SK-N-SH (cell line): Measurements from ENCODE around the gene TFIP11. TPM values are rescaled to one million over a fixed set of nuclear protein-coding genes. Genes with fewer than 3 reads are reported as not detected.

ENCODE experiments used
- CTCF ChIA-PET: fragments of 300-600, 350-600 bp; formaldehyde crosslinking; extraction: SDS; loops from one replicate; lab custom pipeline; 2021; lab: Yijun Ruan, JAX
- POLR2A ChIA-PET: fragments of 350-600 bp; sonication (Branson Sonifier 250); formaldehyde crosslinking; extraction: SDS; loops from one replicate; lab custom pipeline; 2020; ENCODE audit warnings: antibody characterized with exemption, inconsistent platforms; lab: Yijun Ruan, JAX
- DNase-seq: peaks from one replicate; pipeline ENCODE4 v3.0.0; 2012
- H2AFZ ChIP-seq: fragments of 200-600 bp; sonication (generic); 2 replicates; pipeline ENCODE4 v1.8.1; 2016; ENCODE audit warnings: antibody characterized with exemption, mild to moderate bottlenecking, low read depth
- H3F3A ChIP-seq: fragments of 200-600 bp; sonication (generic); replicated peaks from 2 replicates; pipeline ENCODE3; 2016; ENCODE audit warnings: antibody characterized with exemption, mild to moderate bottlenecking; ENCODE audit not compliant: insufficient read depth
- H3K27ac ChIP-seq, 2 experiments: fragments of 200-500 bp in 1 of 2; fragments of 200-600 bp in 1 of 2; sonication (Bioruptor generic) in 1 of 2; sonication (generic), shearing (Covaris generic) in 1 of 2; 2 replicates each; pipeline versions ENCODE4 v1.5.1 to v1.6.1; 2014 to 2016; ENCODE audit warnings: low read depth in 2 of 2, inconsistent platforms in 1 of 2, low read length in 1 of 2, mild to moderate bottlenecking in 1 of 2, mixed read lengths in 1 of 2
- H3K27me3 ChIP-seq: fragments of 200-600 bp; sonication (generic), shearing (Covaris generic); 2 replicates; pipeline ENCODE4 v1.6.1; 2016; ENCODE audit warnings: mixed run types; ENCODE audit not compliant: insufficient read depth
- H3K36me3 ChIP-seq, 2 experiments: fragments of 200-500 bp in 1 of 2; fragments of 200-600 bp in 1 of 2; sonication (Bioruptor generic) in 1 of 2; sonication (generic) in 1 of 2; replicated peaks in 1 of 2; 2 replicates each; pipeline versions ENCODE3 to v1.5.1; 2014 to 2016; ENCODE audit warnings: low read length in 1 of 2, mild to moderate bottlenecking in 1 of 2; ENCODE audit not compliant: insufficient read depth in 2 of 2, control insufficient read depth in 1 of 2
- H3K4me1 ChIP-seq, 2 experiments: fragments of 200-500 bp in 1 of 2; fragments of 200-600 bp in 1 of 2; sonication (Bioruptor generic) in 1 of 2; sonication (generic), shearing (Covaris generic) in 1 of 2; 2 replicates each; pipeline versions ENCODE4 v1.5.1 to v1.6.1; 2014 to 2016; ENCODE audit warnings: low read depth in 1 of 2, low read length in 1 of 2, mixed run types in 1 of 2; ENCODE audit not compliant: insufficient read depth in 2 of 2, control insufficient read depth in 1 of 2
- H3K4me2 ChIP-seq: fragments of 200-600 bp; sonication (generic), shearing (Covaris generic); 2 replicates; pipeline ENCODE4 v1.6.1; 2017; ENCODE audit warnings: mixed run types
- H3K4me3 ChIP-seq, 2 experiments: fragments of 200-500 bp in 1 of 2; fragments of 200-600 bp in 1 of 2; sonication (Bioruptor generic) in 1 of 2; sonication (generic), shearing (Covaris generic) in 1 of 2; 2 replicates each; pipeline versions ENCODE4 v1.5.1 to v1.8.1; 2014 to 2016; ENCODE audit warnings: low read depth in 2 of 2, inconsistent platforms in 1 of 2, low read length in 1 of 2, mild to moderate bottlenecking in 1 of 2, mixed read lengths in 1 of 2, moderate library complexity in 1 of 2
- H3K79me2 ChIP-seq: fragments of 200-600 bp; sonication (generic); 2 replicates; pipeline ENCODE4 v1.8.1; 2017; ENCODE audit warnings: mild to moderate bottlenecking; ENCODE audit not compliant: insufficient read depth
- H3K9ac ChIP-seq: fragments of 200-600 bp; sonication (generic); 2 replicates; pipeline ENCODE4 v1.6.1; 2017; ENCODE audit warnings: mixed run types
- H3K9me2 ChIP-seq: fragments of 200-600 bp; sonication (generic); 2 replicates; pipeline ENCODE4 v1.6.1; 2017; ENCODE audit warnings: mixed run types
- H3K9me3 ChIP-seq: fragments of 200-600 bp; sonication (generic); 2 replicates; pipeline ENCODE4 v1.6.1; 2017; ENCODE audit warnings: mixed run types, mild to moderate bottlenecking, moderate library complexity
- H4K20me1 ChIP-seq: fragments of 200-600 bp; sonication (generic); 2 replicates; pipeline ENCODE4 v1.6.1; 2017; ENCODE audit warnings: mild to moderate bottlenecking, mixed run types; ENCODE audit not compliant: insufficient read depth
- CTCF ChIP-seq: fragments of 200-600 bp; sonication (generic); IDR thresholded peaks from 2 replicates; pipeline ENCODE4 v1.6.1; 2017; ENCODE audit warnings: antibody characterized with exemption, mild to moderate bottlenecking, moderate library complexity
- EZH2phosphoT487 ChIP-seq: fragments of 200-600 bp; sonication (generic); IDR thresholded peaks from 2 replicates; pipeline ENCODE4 v1.6.1; 2017; ENCODE audit warnings: low read depth, mixed run types, mild to moderate bottlenecking, antibody characterized with exemption, moderate library complexity, borderline replicate concordance
- IRF3 ChIP-seq: fragments of 150-350 bp; IDR thresholded peaks from 2 replicates; pipeline ENCODE4 v1.6.1; 2016; ENCODE audit warnings: mild to moderate bottlenecking, low read depth, low read length
- MEF2A ChIP-seq: IDR thresholded peaks from 2 replicates; pipeline ENCODE4 v1.4.0; 2012; ENCODE audit warnings: low read depth, borderline replicate concordance
- RAD21 ChIP-seq: IDR thresholded peaks from 2 replicates; pipeline ENCODE4 v1.6.1; 2012; ENCODE audit warnings: mild to moderate bottlenecking, low read length
- SMC3 ChIP-seq: IDR thresholded peaks from 2 replicates; pipeline ENCODE4 v1.6.1; 2012; ENCODE audit warnings: low read depth, low read length, improper control_type of control experiment
- TCF12 ChIP-seq: IDR thresholded peaks from 2 replicates; pipeline ENCODE4 v1.4.0; 2012
- USF2 ChIP-seq: fragments of 150-350 bp; IDR thresholded peaks from 2 replicates; pipeline ENCODE4 v1.6.1; 2017; ENCODE audit warnings: antibody characterized with exemption, low read length, low read depth, borderline replicate concordance
- YY1 ChIP-seq: IDR thresholded peaks from 2 replicates; pipeline ENCODE4 v1.4.0; 2012; ENCODE audit warnings: low read depth, mild to moderate bottlenecking
- WGBS: methylation state at CpG from one replicate; pipeline ENCODE4 v1.1.6; 2017; ENCODE audit warnings: low lambda C conversion rate; 5-methylcytosine and 5-hydroxymethylcytosine counted together
- polyA plus RNA-seq, 3 experiments: library from polyadenylated mRNA; depleted of rRNA; stranded (reverse); fragments of >200 nt; gene quantifications; 2 replicates each; pipeline ENCODE4 v1.2.3, GENCODE V29; 2012

TFIP11 gene
- polyA plus RNA-seq, 1 of the 3 experiments (the other 2 are of a cell fraction) = 32.8 TPM

GRCh38 chr22:26503758-26504157 is 8.5 kb downstream of the TFIP11 start:
- Histone ChIP-seq H3K4me1 (no peaks in the 10 kb centered on the region), H3K79me2 (0 out of 2 replicates have a peak, but pooled peaks cover 2% of the 10 kb centered on the region), H3K4me2 (no peak overlapping the region), H2AFZ (no peak overlapping the region), H3K27me3 (no peaks in the 10 kb centered on the region), H3K27ac (no peak overlapping the region), H3K36me3 (peaks cover 77 to 83% of the 10 kb centered on the region in 2 experiments), H4K20me1 (no peaks in the 10 kb centered on the region), H3K4me3 (no peak overlapping the region), H3K9ac (no peak overlapping the region), H3K9me3 (no peaks in the 10 kb centered on the region), H3K9me2 (no peaks in the 10 kb centered on the region), H3F3A (peaks cover 15% of the 10 kb centered on the region)
- POLR2A ChIA-PET = interaction anchor here (0.7 kb wide), 2 partner anchors 21 to 127 kb away, joined by 3 to 4 read pairs; no protein-coding TSS in a partner anchor
- CTCF ChIA-PET = interaction anchor here (0.8 to 2.1 kb wide), 7 partner anchors 8 to 168 kb away, joined by 3 to 8 read pairs (median 4); partner anchors contain the start of gene TFIP11
- no peak for TF ChIP-seq USF2
- TF ChIP-seq MEF2A = no peak
- no peak for TF ChIP-seq RAD21
- no peak for TF ChIP-seq TCF12
- TF ChIP-seq EZH2phosphoT487 = no peak
- no peak for TF ChIP-seq CTCF
- no peak for TF ChIP-seq IRF3
- TF ChIP-seq SMC3 = no peak
- no peak for DNase-seq
- WGBS = 100% methylated on average over 1 of the region's 1 CpG

- peak; percentile 54; the same call in 1 of the 2 replicates for TF ChIP-seq YY1
- TF ChIP-seq SMC3 = peak; percentile 77
- TF ChIP-seq CTCF = peak; percentile 63
- TF ChIP-seq EZH2phosphoT487 = no peak
- peak; percentile 65 for TF ChIP-seq RAD21
- TF ChIP-seq, all 33 proteins: peak for 4
- Histone ChIP-seq H3K4me3 (no peak overlapping the region), H3K9me3 (no peaks in the 10 kb centered on the region), H2AFZ (no peak overlapping the region), H4K20me1 (no peaks in the 10 kb centered on the region), H3K36me3 (peaks cover 75 to 80% of the 10 kb centered on the region in 2 experiments), H3K4me1 (no peaks in the 10 kb centered on the region), H3K27me3 (no peaks in the 10 kb centered on the region), H3K9ac (no peak overlapping the region), H3F3A (peaks cover 15% of the 10 kb centered on the region), H3K27ac (no peak overlapping the region), H3K4me2 (no peak overlapping the region), H3K9me2 (no peaks in the 10 kb centered on the region), H3K79me2 (no peaks in the 10 kb centered on the region)
- POLR2A ChIA-PET = interaction anchor here (0.6 kb wide), 1 partner anchor 101 kb away, joined by 3 read pairs; no protein-coding TSS in a partner anchor
- CTCF ChIA-PET = interaction anchor here (0.6 to 2.5 kb wide), 15 partner anchors 9 to 723 kb away, joined by 3 to 16 read pairs (median 4); partner anchors contain the start of gene TFIP11
- DNase-seq = peak; percentile 59
- WGBS = 77% methylated on average over 3 of the region's 3 CpGs
Observed at GRCh38 chr22:26502688-26503561, 9.3 kb downstream of the TFIP11 start.
